CMK (cell line): ENCODE results near the gene PRAME.

Experiments
- DNase-seq: peaks from one replicate; pipeline ENCODE4 v3.0.0-alpha.2; 2010; ENCODE audit warnings: low read depth

The PRAME gene

GRCh38 chr22:22579869-22580604 is 21.0 kb upstream of the PRAME start:
- no peak for DNase-seq

- no peak for DNase-seq
These were observed 19.8 kb upstream of the PRAME start for GRCh38 chr22:22578702-22579424.

DNA sequence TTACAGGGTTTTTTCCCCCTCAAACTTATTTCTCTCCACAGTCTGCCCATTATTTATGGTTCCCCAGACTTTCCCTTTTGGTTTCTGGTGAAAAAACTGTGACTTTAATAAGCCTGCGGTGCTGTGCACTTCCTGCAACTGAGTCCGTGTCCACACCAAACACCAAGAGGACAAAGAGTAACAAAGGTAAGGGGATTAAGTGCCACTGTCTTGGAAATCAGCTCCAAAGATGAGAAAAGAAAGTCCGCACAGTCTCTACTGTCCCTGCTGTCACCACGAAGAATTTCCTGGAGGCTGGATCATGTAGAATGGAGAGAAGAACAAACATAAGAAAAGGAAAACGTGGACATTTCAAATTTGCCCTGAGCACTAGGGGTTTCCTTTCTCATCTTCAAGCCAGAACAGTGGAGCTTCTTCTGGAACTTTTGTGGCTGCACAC is 17.9 kb upstream of the PRAME start:
- no peak for DNase-seq

GRCh38 chr22:22576244-22576988 is 17.4 kb upstream of the PRAME start:
- no peak for DNase-seq

- no peak for DNase-seq
These were observed 15.3 kb upstream of the PRAME start for GRCh38 chr22:22574361-22574760.

DNA sequence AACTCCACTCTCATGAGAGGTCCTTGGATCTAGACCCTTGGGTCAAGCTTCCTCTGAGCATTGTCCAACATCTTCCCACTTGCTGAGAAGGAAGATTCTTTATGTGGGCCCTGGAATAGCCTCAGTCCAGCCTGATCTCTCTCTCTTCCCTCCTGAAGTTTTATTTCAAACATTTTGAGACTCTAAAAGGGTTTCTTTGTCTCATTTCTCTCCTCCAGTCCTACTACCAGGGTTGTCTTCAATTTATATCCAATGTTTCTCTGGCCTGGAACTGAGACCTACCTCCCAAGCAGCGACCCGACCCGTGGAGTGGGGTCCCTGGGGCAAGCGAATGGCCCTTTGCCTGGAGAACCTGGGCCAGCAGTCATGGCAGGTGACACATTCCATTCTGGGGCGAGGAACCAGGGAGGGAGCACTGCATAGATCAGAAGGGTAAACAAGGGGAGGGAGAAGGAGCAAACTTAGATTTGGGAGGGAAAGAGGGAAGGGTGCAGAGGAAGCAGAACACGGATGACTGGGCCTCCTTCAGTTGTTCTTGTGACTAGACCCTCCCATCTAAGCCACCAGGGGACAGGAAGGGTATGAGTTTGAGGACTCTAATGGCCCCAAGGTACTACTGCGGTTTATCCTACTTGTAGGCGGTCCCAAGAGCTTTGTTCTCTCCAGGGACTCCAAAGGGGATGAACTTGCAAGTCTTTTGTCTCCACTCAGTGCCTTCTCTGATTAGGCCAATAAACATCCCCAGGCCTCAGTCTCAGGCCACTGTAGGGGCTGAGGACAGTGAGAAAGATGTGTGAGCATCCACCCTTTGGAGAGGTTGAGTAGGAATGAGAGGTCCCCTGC is 14.2 kb upstream of the PRAME start:
- DNase-seq: no peak

- no peak for DNase-seq
These were observed 12.8 kb upstream of the PRAME start for GRCh38 chr22:22571862-22572261.

DNA sequence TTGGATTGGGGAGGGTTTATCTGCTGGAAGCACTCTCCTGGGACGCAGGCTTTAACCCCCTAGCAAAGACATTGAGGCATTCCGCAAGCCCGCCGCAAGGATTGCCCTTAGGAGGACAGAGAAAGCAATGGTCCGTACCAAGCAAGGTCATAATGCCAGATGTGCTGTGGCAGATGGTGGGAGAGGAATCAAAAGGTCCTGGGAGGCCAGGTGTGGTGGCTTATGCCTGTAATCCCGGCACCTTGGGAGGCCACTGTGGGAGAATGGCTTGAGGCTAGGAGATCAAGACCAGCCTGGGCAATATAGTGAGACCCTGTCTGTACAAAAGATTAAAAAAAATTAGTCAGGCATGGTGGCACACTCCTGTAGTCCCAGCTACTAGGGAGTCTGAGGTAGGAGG is 12.4 kb upstream of the PRAME start:
- no peak for DNase-seq

- no peak for DNase-seq
These were observed 10.2 kb upstream of the PRAME start for GRCh38 chr22:22569218-22569617.

GRCh38 chr22:22565981-22566380 is 6.9 kb upstream of the PRAME start:
- DNase-seq: no peak

DNA sequence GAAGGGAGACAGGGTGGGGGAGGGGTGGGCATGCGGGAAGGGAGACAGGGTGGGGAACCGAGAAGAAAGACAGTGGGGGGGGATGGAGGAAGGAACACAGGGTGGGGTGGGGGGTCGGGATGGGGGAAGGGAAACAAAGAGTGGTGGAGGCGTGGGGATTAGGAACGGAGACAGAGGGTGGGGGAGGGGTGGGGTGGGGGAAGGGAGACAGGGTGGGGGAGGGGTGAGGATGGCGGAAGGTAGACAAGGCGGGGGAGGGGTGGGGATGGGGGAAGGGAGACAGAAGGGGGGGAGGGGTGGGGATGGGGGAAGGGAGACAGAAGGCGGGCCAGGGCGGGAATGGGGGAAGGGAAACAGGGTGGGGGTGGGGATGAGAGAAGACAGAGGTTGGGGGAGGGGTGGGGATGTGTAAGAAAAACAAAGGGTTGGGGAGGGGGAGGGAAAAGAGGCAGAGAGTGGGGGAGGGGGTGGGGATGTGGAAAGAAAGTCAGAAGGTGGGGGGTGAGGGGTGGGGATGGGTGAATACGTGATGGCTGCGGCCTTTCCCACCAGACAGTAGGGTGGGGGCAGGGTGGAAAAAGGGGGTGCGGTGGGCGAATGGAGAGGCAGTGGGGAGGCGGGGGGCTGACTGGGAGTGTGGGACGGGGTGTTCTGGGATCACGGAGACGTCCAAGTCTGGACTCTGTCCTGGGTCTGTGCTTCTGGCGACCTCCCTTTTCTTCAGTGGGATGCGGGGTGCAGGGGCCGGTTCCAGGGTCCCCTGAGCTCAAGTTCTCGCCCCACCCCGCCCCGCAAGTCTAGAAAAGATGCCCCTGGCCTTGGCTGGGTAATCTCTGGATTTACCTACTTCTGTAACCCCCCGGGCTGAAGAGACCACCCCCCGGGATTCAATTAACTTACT is 744 bp downstream of the PRAME start:
- peak; percentile 66 for DNase-seq

GRCh38 chr22:22556995-22557925 is 1.8 kb downstream of the PRAME start:
- DNase-seq: peak; percentile 91

DNA sequence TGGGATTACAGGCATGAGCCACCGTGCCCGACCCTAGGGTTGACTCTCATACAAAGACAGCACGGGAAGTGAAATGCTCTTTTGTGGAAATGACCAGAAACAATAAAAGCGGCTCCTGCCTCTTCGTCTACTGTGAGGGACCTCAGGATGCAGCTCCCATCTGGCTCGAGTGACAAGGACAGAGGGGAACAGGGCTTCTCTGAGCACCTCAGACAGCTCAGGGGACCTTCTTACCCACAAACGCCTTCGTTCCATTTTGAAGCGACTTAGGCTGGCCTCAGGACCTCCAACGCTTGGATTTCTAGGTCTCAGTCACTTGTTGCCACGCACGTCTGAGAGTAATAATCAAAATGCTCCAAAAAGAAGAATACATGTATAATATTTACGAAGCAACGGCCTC is 2.5 kb downstream of the PRAME start:
- no peak for DNase-seq

- DNase-seq: no peak
These were observed 3.5 kb downstream of the PRAME start for GRCh38 chr22:22555596-22555995.

- no peak for DNase-seq
These were observed 4.3 kb downstream of the PRAME start for GRCh38 chr22:22554587-22555284.

DNA sequence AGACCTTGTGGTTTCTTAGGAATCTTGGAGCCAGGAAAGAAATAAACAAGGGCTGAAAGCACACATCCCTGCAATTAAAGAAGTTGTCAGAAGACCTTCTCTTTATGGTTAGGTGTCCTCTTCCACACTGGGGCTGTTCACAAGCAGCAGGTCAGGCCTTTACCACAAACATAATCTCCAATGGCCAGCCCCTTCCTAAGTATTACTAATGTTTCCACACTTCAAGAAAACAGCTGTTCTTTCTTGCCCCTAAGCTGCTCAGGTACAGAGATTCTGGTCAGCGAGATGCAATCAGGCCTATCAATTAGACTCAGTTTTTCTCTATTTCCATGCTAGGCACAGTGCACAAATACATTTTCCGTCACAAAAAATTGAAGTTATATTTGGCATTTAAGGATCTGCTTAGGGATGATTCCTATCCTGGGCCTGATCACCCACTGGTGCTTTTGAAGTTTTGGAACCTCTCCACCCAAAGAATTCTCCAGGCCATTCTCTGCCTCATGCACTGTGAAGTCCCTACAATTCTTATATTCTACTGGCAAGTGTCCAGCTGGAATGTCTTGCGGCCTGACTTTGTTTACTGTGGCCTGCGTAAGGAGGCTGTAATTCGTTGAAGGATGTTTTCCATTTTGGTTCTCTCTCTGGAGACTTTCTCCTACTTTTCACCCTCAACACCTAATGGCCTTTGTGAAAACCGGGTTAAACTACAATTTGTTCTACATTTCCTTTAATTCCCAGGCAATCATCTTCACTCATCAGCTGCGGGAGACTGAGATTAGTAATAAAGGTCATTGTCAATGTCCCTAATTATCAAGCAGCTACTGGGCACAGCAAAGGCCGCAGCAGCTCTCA is 5.1 kb downstream of the PRAME start:
- no peak for DNase-seq

DNA sequence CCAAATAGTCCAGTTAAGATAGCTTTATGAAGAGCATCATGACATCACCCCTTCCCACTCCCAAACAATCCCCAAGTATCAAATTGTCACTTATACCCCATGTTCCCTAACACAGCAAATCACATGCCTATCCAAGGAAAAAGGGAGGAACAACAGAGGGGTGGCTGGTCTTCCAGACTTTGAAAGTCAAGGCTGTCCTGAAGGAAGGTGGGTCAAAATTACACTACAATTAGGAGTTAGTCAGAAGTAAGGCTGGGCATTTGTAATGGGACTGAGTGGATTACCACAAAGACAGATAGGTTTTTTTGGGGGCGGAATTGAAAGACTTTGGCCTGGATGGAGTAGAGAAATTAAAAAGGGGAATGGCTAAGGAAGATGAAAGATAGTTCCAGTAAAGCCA is 5.9 kb downstream of the PRAME start:
- DNase-seq: no peak

GRCh38 chr22:22552630-22553029 is 6.4 kb downstream of the PRAME start:
- DNase-seq: no peak
